Erythroblast (primary cell): ENCODE data around the gene MAGED1.

Source experiments
- GATA1 ChIP-seq: IDR thresholded peaks from 2 replicates; pipeline ENCODE4 v1.6.1; 2011; ENCODE audit warnings: low read depth, mild to moderate bottlenecking, control low read depth, low read length, moderate library complexity
- POLR2A ChIP-seq: IDR thresholded peaks from 2 replicates; pipeline ENCODE4 v1.6.1; 2011; ENCODE audit warnings: mild to moderate bottlenecking, low read length

DNA sequence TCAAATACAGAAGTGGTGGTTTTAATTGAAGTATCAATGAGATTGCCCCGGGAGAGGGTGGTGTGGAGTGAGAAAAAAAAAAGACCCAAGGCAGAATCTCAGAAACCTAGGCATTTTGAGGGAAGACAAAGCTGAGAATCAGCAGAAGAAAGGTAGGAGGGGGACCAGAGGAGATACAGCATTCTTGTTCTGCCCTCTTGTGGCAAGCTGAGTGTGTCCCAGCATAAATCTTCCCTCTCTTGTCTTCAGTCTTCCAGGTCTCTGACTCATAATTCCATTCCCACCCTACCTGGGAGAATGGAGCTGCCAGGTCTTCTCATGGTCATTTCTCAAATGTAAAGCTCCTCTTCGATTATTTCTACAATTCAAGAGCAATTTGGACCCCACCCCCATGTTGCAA lies 32.7 kb upstream of the MAGED1 start:
- TF ChIP-seq POLR2A (no peak), GATA1 (no peak)
